ENCODE results near the gene SLC25A33.
"Not testable (repeated sequence)": the region's sequence is repeated elsewhere in the genome, so short reads cannot be mapped to it uniquely, and the experiment has no call there.

SLC25A33 gene

GRCh38 chr1:9615316-9616063, 76.2 kb downstream of the SLC25A33 start:
- Histone ChIP-seq H3K27ac (no peak overlapping the region), H3K4me3 (no peak overlapping the region)
- no peak for TF ChIP-seq CTCF (IDR thresholded peaks at IDR 0.05)
- no peak for DNase-seq (ENCODE audit: low spot score)

DNA sequence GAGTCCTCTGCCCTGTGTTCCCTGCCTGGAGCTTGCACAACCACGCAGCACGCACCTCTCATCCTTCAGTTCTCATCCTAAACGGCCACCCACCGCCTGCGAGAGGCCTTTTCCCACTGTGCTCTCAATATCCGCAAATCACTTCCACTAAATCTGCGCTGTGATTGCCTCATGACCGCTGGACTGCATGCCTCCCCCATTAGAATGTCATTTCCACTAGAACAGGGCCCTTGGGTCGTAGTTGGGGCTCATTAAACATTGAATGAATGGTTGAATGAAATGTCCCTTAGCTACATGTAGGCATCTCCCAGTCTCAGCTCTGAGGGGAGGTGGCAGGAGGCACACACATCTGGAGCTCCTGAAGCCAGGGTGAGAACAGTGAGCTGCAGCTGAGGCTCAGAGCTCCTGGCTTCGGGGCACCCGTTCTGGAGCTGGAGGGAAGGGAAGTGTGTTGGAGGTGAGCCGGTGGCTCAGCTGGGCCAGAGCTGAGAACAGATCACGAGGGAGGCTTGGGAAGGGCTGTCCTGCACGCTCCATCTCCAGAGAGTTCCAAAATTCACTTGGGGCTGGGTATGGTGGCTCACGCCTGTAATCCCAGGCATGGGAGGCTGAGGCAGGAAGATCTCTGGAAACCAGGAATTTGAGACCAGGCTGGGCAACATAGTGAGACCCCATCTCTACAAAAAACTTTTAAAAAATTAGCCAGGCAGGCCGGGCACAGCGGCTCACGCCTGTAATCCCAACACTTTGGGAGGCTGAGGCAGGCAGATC, 79.8 kb downstream of the SLC25A33 start:
- H3K4me3 ChIP-seq, result no peak overlapping the region
- no peak overlapping the region for H3K27ac ChIP-seq
- no peak for DNase-seq (ENCODE audit: low spot score)
- no peak for TF ChIP-seq CTCF (IDR thresholded peaks at IDR 0.05)

DNA sequence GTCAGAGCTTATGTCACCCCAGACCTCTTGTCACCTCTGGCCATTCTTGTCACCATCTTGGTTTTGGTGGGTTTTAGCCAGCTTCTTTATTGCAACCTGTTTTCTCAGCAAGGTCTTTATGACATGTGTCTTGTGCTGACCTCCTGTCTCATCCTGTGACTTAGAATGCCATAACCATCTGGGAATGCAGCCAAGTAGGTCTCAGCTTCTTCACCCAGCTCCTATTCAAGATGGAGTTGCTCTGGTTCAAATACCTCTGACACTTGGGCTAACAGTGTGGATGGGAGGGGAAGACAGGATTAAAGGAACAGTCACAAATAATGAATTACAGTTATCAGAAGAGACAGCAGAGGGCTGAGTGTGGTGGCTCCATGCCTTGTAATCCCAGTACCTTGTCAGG, 81.8 kb downstream of the SLC25A33 start:
- TF ChIP-seq CTCF (IDR thresholded peaks at IDR 0.05), result no peak
- DNase-seq (ENCODE audit: low spot score), result no peak
- H3K4me3 ChIP-seq, result no peak overlapping the region
- no peak overlapping the region for H3K27ac ChIP-seq

- TF ChIP-seq CTCF (IDR thresholded peaks at IDR 0.05), result no peak
- Histone ChIP-seq H3K27ac (no peak overlapping the region), H3K4me3 (no peak overlapping the region)
- DNase-seq (ENCODE audit: low spot score), result no peak
Measured at GRCh38 chr1:9624081-9624480, 84.8 kb downstream of the SLC25A33 start.

DNA sequence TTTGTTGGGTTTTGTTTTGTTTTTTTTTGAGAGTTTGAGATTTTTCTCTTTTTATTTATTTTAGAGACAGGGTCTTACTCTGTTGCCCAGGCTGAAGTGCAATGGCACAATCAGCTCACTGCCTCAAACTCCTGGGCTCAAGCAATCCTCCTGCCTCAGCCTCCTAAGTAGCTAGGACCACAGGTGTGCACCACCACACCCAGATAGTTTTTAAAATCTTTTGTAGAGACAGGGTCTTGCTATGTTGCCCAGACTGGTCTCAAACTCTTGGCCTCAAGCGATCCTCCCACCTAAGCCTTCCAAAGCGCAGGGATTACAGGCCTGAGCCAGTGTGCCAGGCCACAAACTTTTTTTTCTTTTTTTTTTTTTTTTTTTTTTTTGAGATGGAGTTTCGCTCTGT, 85.8 kb downstream of the SLC25A33 start:
- H3K27ac ChIP-seq; DNase-seq (ENCODE audit: low spot score); H3K4me3 ChIP-seq: not testable (repeated sequence)

- TF ChIP-seq CTCF (IDR thresholded peaks at IDR 0.05), result no peak
- no peak for DNase-seq (ENCODE audit: low spot score)
- no peak overlapping the region for H3K4me3 ChIP-seq
- H3K27ac ChIP-seq, result no peak overlapping the region
Measured at GRCh38 chr1:9626201-9626608, 86.9 kb downstream of the SLC25A33 start.

DNA sequence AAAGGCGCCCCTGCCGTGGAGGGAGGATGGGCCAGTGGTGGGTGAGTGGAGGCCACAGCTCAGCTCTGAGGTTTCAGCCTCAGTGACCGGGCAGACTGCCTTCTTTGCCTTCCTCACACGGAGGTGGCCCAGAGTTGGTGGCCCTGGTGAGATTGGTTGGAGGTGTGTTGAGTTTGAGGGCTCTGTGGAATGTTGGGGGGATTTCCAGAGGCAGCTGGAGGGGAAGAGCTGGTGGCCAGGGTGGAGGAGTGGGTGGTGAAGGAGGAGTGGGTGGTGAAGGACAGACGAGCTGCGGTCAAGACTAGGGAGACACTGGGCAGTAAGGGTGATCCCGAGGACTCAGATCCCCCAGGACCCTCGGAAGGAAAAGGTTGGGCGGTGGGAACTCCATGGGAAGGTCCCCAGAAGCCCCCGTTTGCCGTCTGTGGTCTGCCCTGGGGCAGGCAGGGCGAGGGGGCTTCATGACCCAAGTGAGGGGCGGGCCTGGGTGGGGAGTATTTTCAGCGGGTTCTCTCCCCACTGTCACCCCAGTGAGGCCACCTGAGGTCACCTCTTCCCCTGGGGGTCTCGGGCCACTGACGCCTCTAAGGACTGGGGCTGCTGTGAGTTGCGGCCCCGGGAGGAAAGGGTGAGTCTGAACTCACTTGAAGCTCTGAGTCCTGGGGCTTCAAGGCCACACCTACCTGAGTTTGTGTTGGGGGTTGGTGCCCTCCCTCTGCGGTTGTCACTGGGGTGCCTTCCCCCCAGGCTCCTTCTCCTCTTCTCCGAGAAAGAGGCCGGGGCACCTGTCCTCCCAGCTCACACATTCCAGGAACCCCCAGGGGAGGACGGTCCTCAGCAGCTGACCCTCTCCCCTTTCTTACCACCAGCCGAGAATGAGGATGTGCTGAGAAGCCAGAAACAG, 89.5 kb downstream of the SLC25A33 start:
- no peak for DNase-seq (ENCODE audit: low spot score)
- no peak for TF ChIP-seq CTCF (IDR thresholded peaks at IDR 0.05)
- Histone ChIP-seq H3K4me3 (no peak overlapping the region), H3K27ac (no peak overlapping the region)
